Activated CD4-positive, alpha-beta T cell treated with anti-CD3 and anti-CD28 coated beads for 24 hours (primary cell): ENCODE measurements around the gene ISL2.
"Not testable (repeated sequence)": the region's sequence is repeated elsewhere in the genome, so short reads cannot be mapped to it uniquely, and the experiment has no call there.

ENCODE experiments used
- DNase-seq, 2 donors: peaks; one replicate each; pipeline ENCODE4 v3.0.0-alpha.2; 2020; ENCODE audit warnings: low read depth in 2 of 2

ISL2 gene

DNA sequence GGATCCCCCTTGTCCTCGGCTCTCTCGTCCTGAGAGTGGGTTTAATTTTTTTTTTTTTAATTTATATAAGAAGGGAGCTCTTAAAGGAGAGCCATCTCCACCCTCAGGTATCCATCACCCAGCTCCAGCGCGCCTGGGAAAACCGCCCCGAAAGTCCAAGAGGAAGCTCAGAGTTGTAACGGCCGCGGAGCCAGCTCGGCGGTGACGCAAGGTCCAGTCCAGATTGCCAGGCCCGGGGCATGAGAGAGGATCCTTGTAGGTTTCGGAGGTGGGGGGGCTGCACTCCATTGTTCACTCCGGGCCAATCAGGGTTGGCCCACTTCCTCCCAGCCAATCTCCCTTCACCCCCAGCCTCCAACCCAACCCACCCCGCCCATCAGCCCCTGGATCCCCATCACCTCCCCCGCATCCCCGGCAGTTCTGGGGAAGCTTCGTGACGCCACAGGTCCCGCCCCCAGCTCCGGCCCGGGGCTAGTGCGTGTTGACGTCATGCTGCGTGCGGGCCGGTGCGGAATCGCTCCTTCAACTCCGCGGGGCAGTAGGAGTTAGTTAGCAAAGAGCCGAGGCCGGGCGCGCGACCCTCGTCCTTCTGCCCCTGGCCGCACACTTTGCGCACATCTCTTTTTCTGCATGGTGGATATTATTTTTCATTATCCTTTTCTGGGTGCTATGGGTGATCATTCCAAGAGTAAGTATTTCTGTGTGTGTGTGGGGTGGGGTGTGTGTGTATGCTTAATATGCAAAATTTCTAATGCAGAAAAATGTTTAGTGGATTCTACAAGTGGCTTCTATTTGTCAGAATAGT, at the start of gene ISL2:
Gene ISL2 (plus strand): TSS at position 520 of the 805 bp plus-strand sequence. CDS start 111 bp downstream, at position 631.
- peak in 1 of 2 donors; percentile 68 for DNase-seq

GRCh38 chr15:76289582-76289981, 47.0 kb upstream of the ISL2 start:
- DNase-seq: no peak

DNA sequence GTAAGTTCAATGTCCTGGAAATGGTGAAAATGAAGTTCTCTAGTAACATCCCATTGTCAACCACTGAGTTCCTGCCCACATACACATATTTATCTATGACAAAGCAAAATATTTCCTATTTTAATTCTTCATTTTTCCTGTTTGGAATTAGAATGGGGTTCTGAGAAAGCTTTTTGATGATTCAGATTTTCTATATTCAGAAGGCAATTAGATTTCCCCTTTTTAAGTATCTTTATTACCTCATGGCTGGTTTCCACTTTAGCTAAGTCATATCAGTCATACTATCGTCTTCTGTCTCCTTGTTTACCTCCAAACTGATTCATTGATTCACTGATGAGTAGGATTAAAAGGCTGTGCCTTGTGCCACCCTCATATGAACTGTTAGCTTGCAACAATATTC, 43.2 kb upstream of the ISL2 start:
- no peak for DNase-seq

GRCh38 chr15:76294463-76294862, 42.1 kb upstream of the ISL2 start:
- not testable (repeated sequence) for DNase-seq

DNA sequence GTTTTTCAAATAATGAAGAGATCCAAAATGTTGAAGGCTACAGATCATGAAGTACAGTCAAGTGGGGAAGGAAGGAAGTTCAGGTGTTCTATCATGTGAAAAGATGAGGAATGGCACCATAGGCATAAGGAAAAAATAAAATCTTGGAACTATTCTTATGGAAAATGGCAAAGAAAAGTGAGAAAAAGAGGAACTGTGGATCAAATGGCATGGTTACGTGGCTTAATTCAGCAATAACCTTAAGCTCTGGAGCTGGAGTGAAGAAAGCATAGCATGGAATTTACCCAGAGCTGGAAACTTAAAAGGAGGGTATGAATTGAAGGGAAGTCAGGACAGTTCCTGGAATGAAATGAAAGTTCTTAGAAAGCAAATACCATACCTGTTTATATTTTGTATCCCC, 39.7 kb upstream of the ISL2 start:
- no peak for DNase-seq

- DNase-seq: not testable (repeated sequence)
Measured at GRCh38 chr15:76297951-76298350, 38.6 kb upstream of the ISL2 start.

GRCh38 chr15:76298986-76299385, 37.6 kb upstream of the ISL2 start:
- DNase-seq: no peak

- DNase-seq: no peak
Measured at GRCh38 chr15:76299786-76300185, 36.8 kb upstream of the ISL2 start.

DNA sequence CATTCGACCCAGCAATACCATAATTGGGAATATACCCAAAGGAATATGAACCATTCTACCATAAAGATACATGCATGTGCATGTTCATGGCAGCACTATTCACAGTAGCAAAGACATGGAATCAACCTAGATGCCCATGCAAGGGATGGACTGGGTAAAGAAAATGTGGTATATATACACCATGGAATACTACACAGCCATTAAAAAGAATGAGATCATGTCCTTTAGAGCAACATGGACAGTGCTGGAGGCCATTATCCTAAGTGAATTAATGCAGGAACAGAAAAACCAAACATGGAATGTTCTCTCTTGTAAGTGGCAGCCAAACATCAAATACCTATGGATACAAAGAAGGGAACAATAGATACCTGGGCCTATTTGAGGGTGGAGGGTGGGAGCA, 32.7 kb upstream of the ISL2 start:
- no peak for DNase-seq

- no peak for DNase-seq
Measured at GRCh38 chr15:76309601-76310330, 26.8 kb upstream of the ISL2 start.

DNA sequence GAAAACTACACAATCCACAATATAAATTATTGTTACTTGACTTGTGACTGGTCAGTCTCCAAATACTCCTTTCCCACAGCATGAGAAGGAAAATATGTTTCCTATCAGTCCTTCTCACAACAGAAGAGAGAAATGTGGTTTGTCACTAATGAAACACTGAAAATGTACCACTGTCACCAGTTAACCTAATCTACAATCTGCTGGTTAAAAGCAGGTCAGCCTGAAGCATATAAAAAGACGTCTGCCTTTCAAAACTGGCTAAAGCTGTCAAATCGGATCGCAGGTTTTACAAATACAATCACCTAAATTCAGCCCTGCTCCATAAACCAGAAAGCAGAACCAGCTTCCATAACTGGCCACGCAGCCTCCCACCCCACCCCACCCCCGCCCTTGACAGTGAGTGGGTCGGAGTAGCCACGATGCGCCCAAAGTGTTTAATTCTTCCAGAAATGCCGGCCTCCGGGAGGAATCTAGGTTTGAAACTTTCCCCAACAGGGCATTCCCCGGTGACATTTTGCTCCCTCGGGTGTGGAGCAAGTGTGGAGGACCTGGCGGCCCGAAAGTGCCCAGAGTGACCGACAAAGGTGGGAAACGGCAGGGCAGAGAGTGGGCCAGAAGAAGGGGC, 26.0 kb upstream of the ISL2 start:
- DNase-seq: peak in 1 of 2 donors; percentile 2

- DNase-seq: peak; percentile 81 to 96
Measured at GRCh38 chr15:76311100-76311953, 25.2 kb upstream of the ISL2 start, which contains the start of gene ETFA. Gene ETFA, minus strand, starts transcription at chr15:76311469. Its CDS starts 81 bp downstream, at chr15:76311388.

DNA sequence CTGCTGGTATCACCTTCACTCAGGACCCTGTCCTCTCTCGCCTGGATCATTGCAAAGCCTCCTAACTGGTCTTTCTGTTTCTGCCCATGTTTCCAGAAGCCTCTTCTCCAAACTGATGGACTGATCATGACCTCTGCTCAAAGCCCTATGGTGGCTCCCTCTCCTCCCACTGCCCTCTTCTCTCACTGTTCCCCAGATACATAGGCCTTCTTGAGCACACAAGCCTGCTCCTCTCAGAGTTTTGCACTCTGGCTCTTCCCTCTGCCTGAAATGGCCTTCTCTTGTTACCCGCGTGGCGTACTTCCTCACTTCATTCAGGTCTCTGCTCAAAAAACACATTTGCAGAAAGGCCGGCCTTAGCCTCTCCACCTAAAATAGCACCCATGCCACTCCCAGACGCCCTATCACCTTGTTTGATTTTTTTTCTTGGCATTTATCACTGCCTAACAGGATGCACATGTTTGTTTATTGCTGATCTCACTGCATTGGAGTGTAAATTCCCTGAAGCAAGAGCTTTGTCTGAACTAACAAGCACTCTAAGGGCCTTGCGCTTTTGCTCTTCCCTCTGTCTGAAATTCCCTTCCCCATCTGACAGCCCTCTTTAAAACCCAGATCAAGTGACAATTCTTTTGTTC, 23.9 kb upstream of the ISL2 start:
- DNase-seq: no peak

DNA sequence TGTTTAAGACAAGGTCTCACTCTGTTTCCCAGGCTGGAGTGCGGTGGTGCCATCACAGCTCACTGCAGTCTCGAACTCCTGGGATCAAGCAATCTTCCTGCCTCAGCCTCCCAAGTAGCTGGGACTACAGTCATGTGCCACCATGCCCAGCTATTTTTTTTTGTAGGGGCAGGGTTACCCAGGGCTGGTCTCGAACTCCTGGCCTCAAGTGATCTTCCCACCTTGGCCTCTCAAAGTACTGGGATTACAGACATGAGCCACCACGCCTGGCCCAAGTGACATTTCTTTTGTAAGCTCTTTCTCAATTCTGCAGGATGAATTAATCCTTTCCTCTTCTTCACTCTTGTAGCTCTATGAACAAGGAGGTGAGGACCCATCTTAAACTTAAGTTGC, 23.4 kb upstream of the ISL2 start:
- DNase-seq: not testable (repeated sequence)

GRCh38 chr15:76313731-76314130, 22.8 kb upstream of the ISL2 start:
- DNase-seq: no peak

DNA sequence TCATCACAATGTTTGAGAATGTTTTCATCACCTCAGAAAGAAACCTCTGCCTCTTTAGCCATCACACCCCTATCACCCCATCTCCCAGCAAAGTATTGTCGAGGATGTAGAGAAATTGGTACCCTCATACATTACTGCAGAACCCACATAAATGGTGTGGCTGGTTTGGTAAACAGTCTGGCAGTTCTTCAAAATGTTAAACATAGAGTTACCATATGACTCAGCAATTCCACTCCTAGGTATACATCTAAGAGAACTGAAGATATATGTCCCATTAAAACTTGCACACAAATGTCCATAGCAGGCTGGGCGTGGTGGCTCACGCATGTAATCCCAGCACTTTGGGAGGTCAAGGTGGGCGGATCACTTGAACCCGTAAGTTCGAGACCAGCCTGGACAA, 16.6 kb upstream of the ISL2 start:
- no peak for DNase-seq

DNA sequence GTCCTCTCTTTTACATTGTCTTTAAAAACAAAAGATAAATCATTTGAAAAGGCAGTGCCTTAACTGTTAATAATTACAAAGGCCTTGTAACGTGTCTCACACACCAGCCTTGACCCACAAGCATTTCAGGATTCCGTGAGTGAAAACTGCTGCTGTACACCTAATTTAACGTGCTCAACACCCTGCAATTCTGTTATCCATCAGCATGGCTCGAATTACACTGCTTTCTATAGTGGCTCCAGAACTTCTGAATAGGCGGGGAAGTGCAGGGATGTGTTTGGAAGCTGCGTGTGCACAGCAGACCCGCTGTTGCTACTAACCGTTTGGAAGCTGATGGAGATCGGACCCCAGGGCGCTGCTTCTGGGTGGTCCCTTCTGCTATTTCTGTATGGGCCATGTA, 15.4 kb upstream of the ISL2 start:
- DNase-seq: no peak

DNA sequence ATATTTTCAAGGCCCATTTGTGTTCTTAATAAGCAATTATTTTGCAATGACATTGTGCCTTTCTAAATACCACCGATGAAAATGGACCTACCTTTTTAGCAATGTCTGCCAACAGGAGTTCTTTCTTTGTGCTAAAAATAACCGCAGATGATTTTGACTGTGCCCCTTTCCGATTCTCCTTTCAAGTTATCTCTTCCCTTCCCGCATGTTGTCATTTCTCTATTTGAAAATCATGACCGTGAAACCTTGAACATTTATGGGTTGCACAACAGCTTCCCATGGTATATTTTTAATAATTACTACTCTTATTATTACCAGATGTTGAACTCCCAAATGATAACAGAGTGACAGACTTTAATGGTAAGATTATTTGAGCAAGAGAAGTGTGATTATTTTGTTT, 15.0 kb upstream of the ISL2 start:
- DNase-seq: no peak

DNA sequence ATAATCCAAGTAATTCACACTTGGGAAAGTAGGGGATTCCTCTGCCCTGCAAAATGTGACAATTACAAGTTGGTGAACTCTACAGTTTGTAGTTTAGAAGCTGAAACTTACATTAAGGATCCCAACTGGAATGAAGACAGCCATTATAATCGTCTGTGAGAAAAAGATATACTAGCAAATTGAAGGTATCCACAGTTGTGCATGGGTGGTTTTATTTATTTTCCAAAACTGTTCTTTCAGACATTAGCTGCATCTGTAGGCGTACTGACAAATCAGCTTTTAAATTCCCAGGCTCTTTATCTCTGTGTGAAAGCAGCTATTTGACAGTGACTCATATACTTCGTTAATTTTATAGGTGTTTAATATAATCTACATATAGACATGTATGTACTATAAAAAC, 12.5 kb upstream of the ISL2 start:
- no peak for DNase-seq

DNA sequence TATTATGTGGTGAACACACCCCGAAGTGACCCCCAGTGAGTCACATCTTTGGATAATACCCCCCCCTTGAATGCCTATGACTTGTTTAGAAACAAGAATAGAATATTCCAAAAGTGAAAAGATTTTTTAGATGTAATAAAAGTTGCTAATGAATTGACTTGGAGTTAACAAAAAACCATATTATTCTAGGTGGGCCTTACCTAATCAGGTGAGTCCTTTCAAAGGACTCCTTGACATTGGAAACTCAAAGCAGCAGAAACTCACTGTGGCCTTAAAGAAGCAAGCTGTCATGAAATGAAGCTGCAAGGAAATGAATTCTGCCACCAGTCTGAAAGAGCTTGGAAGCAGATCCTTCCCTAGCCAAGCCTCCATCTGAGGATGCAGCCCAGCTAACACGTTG, 10.9 kb upstream of the ISL2 start:
- no peak for DNase-seq
